ENCODE data around the gene CSNK1A1L. TPM values are rescaled to one million over a fixed set of nuclear protein-coding genes. Genes with fewer than 3 reads are reported as not detected.

CSNK1A1L gene
- total RNA-seq, 6 experiments from 2014 or later: not detected

- Histone ChIP-seq H3K27ac (no peak overlapping the region), H3K4me1 (no peaks in the 10 kb centered on the region), H3K9me3 (no peaks in the 10 kb centered on the region), H3K27me3 (no peaks in the 10 kb centered on the region), H3K4me3 (no peak overlapping the region), H3K36me3 (no peaks in the 10 kb centered on the region)
- 76% methylated on average over 2 of the region's 2 CpGs for WGBS (ENCODE audit: insufficient coverage, low coverage, low lambda C conversion rate, missing lambda C conversion rate)
- TF ChIP-seq POLR2A (IDR thresholded peaks at IDR 0.05) (no peak), CTCF (IDR thresholded peaks at IDR 0.05) (no peak)
- DNase-seq (no peak), ATAC-seq (no peak)
- intact Hi-C loops (cut with DNase I): no loop called here
These were observed 31.2 kb upstream of the CSNK1A1L start for GRCh38 chr13:37136633-37137032.

GRCh38 chr13:37136187-37136586 lies 30.7 kb upstream of the CSNK1A1L start:
- DNase-seq: no peak

GRCh38 chr13:37134411-37135041 lies 29.1 kb upstream of the CSNK1A1L start:
- Histone ChIP-seq H3K36me3 (no peaks in the 10 kb centered on the region), H3K27me3 (no peaks in the 10 kb centered on the region), H3K9me3 (no peaks in the 10 kb centered on the region), H3K4me1 (no peaks in the 10 kb centered on the region), H3K27ac (no peak overlapping the region), H3K4me3 (no peak overlapping the region)
- TF ChIP-seq POLR2A (IDR thresholded peaks at IDR 0.05) (no peak), CTCF (IDR thresholded peaks at IDR 0.05) (no peak)
- no peak for ATAC-seq
- DNase-seq: no peak
- intact Hi-C loops (cut with DNase I): no loop called here
- 48% methylated on average over 6 of the region's 6 CpGs for WGBS (ENCODE audit: insufficient coverage, low coverage, low lambda C conversion rate, missing lambda C conversion rate)

More at GRCh38 chr13:37136187-37136586, 30.7 kb upstream of the CSNK1A1L start:
- intact Hi-C loops (cut with DNase I): no loop called here
- H3K27ac ChIP-seq: no peak overlapping the region
- H3K9me3 ChIP-seq: no peaks in the 10 kb centered on the region
- H3K27me3 ChIP-seq: no peaks in the 10 kb centered on the region
- ATAC-seq: no peak
- no peak for TF ChIP-seq CTCF (IDR thresholded peaks at IDR 0.05)
- no peak for TF ChIP-seq POLR2A (IDR thresholded peaks at IDR 0.05)
- H3K4me3 ChIP-seq: no peak overlapping the region
- WGBS (ENCODE audit: insufficient coverage, low coverage, low lambda C conversion rate, missing lambda C conversion rate): 28% methylated on average over 2 of the region's 2 CpGs
- H3K36me3 ChIP-seq: no peaks in the 10 kb centered on the region
- H3K4me1 ChIP-seq: no peaks in the 10 kb centered on the region

- ATAC-seq (no peak), DNase-seq (no peak)
- TF ChIP-seq POLR2A (IDR thresholded peaks at IDR 0.05) (no peak), CTCF (IDR thresholded peaks at IDR 0.05) (no peak)
- Histone ChIP-seq H3K27ac (no peak overlapping the region), H3K9me3 (no peaks in the 10 kb centered on the region), H3K4me3 (no peak overlapping the region), H3K4me1 (no peaks in the 10 kb centered on the region), H3K27me3 (no peaks in the 10 kb centered on the region), H3K36me3 (no peaks in the 10 kb centered on the region)
- WGBS (ENCODE audit: insufficient coverage, low coverage, low lambda C conversion rate, missing lambda C conversion rate): 27% methylated on average over 2 of the region's 2 CpGs
- intact Hi-C loops (cut with DNase I): no loop called here
These were observed 26.7 kb upstream of the CSNK1A1L start for GRCh38 chr13:37132211-37132610.
